Activated CD8-positive, alpha-beta memory T cell treated with anti-CD3 and anti-CD28 coated beads for 24 hours (primary cell): Measurements from ENCODE around the gene RPRD2.

Experiments used
- DNase-seq: peaks from one replicate; pipeline ENCODE4 v3.0.0-alpha.2; 2020

RPRD2 gene

GRCh38 chr1:150516050-150516591 lies 152.2 kb downstream of the RPRD2 start:
- DNase-seq = peak; percentile 61

GRCh38 chr1:150516616-150517015 lies 152.7 kb downstream of the RPRD2 start:
- DNase-seq = no peak

GRCh38 chr1:150521196-150521968 lies 157.4 kb downstream of the RPRD2 start:
- DNase-seq = no peak

GRCh38 chr1:150525348-150525747 lies 161.4 kb downstream of the RPRD2 start:
- no peak for DNase-seq
